ENCODE results near the gene GTF2E1.
"Not testable (repeated sequence)": the region's sequence is repeated elsewhere in the genome, so short reads cannot be mapped to it uniquely, and the experiment has no call there.

GTF2E1 gene

DNA sequence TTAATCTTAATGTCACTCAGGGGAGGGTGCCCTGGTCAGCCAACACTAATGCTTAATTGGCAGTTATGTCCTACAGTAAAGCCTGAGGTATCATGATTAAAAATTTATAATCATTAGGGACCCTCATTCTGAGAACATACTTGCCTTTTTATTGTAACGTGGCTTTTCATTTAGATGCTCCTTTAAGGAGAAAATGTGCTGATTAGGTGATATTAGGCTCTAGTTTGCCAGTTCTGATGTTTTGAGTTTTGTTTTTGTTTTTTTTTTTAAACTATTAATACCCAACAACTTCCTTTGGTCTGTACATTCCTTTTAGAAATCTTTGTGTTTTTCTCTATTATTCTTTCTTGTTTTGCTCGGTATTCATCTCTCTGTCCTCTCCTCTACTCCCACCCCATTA, 10.3 kb downstream of the GTF2E1 start:
- in situ Hi-C loops (cut with MboI; ENCODE audit: low sequenced_read_pairs), result no loop called here

DNA sequence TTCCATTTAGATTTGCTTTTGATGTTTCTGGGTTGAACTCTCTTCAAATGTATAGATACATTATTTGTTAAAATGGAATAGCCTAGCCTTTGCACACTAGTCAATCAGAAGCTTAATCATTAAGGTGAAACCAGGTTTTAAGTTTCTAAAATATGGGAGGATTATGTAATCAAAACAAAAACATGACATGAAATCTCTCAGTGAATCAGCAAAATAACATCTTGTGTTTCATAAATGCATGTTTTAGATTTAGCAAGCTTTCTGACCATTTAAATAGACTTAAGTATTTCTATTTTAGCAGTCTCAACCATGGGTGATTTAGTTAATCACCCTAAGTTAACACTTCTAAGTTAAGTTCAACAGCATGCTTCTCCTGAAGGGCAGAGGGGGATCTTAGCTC, 11.3 kb downstream of the GTF2E1 start:
- in situ Hi-C loops (cut with MboI; ENCODE audit: low sequenced_read_pairs), result no loop called here

DNA sequence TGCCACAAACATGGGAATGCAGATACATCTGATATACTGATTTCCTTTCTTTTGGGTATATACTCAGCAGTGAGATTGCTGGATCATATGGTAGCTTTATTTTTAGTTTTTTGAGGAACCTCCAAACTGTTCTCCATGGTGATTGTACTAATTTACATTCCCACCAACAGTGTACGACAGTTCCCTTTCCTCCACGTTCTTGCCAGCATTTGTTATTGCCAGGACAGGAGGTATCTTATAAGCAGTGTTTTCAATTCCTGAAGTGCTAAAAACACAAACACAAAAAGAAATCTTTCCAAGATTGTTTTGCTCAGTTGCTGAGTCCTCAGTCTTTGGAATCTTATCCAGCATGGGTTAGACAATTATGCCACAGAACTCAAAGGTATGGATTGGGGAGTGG, 13.5 kb downstream of the GTF2E1 start:
- in situ Hi-C loops (cut with MboI; ENCODE audit: low sequenced_read_pairs), result no loop called here

DNA sequence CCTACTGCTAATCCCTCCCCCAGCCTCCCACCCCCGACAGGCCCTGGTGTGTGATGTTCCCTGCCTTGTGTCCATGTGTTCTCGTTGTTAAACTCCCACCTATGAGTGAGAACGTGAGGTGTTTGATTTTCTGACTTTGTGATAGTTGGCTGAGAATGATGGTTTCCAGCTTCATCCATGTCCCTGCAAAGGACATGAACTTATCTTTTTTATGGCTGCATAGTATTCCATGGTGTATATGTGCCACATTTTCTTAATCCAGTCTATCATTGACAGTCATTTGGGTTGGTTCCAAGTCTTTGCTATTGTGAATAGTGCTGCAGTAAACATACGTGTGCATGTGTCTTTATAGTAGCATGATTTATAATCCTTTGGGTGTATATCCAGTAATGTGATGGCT, 16.0 kb downstream of the GTF2E1 start:
- in situ Hi-C loops (cut with MboI; ENCODE audit: low sequenced_read_pairs), result not testable (repeated sequence)

DNA sequence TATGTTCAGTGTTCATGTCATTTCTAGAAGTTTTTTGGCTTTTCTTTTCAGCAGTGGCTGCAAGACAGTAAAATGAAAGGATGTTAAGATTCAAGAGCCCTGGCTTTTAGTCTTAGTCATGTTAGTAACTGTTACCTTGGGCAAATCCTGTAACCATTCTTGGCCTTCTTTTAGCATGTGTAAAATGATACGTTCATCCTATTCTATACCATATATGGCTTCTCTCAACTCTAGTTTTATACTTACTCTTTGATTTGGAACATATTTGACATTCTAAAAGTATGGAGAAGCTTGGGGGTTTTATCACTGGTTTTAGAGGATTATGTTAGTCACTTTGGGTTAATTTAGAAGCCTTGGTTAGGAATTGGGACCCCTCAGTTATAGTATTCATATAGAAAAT, 20.1 kb downstream of the GTF2E1 start:
- in situ Hi-C loops (cut with MboI; ENCODE audit: low sequenced_read_pairs), result no loop called here

DNA sequence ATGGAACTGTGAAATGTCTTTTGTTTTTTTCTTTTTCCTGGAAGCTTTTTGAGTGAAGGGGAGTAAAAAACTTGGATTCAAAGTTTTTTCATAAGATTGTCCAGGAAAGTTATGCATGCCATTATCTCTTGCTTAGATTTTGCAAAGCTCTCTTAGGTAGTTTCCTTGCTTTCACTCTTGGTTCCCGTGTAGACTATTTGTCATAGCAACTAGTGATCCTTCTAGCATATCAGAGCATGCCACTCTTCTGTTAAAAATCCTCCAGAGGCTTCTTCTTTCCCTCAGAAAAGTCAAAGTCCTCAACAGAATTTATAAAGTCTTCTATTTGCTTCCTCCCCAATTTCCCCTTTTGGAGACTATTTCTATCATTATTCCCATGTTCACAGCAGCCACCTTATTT, 21.1 kb downstream of the GTF2E1 start:
- in situ Hi-C loops (cut with MboI; ENCODE audit: low sequenced_read_pairs), result no loop called here

DNA sequence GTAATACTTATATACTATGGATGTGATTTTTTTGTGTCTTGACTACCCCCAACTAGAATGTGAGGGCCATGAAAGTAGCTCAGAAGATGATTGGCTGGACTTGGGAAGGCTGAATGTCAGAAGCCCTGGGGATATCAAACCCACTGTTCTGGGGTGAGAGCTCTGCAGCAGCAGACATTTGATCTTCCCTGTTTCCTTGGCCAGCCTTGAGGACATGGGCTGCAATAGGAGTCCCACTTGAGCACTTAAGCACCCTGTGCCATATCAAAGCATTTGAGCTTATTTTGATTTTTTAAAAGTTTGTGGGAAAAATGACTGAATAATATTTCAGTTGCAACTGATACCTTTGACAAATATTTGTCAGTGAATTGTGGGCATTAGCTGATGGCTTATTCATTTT, 21.7 kb downstream of the GTF2E1 start:
- in situ Hi-C loops (cut with MboI; ENCODE audit: low sequenced_read_pairs), result no loop called here

DNA sequence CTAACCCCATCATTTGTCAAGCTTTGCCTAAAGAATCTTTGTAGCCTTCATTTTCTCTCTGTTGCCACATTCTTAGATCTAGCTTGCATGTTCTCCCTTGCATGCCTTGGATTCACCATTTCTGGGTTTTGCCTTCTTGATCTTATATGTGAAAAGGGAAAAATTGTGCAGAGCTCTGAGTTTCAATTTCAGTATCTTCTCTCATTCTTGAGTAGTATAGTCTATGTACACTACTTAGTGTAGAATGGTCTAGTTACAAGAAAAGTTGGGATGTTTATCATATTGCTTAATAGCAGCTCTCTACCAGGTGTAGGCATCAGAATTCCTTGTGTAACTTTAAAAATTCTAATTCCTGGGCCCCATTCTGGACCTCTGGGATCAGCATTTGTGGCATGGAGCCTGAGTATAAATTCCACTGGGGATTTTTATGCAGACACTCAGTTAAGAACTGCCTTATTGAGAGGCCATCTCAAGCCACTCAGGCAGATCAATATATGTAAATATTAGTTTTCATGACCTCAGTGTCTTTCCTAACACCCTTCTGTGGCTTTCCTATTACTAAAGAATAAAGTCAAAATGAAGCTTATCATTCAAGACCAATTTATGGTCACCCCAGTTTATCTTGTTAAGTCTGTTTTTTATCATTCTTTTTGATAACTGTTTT, 23.4 kb downstream of the GTF2E1 start:
- in situ Hi-C loops (cut with MboI; ENCODE audit: low sequenced_read_pairs), result no loop called here

DNA sequence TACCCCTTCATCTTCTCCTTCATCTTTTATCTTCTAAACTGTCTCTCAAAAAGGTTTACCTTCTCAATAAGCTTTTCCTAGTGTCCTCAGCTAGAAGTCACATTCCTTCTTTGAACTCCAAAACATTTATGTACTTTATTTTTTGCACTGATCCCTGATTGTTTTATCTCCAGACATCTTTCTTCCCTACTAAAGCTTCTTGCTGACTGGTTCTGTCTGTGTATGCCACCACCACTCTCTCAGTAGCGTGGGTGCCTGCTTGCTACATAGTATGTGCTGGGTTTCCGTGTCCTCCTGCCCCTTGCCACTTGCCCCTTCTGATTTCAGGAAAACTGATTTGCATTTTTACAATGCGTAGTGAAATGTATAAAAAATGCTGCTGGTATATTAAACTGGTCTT, 24.0 kb downstream of the GTF2E1 start:
- in situ Hi-C loops (cut with MboI; ENCODE audit: low sequenced_read_pairs), result no loop called here

DNA sequence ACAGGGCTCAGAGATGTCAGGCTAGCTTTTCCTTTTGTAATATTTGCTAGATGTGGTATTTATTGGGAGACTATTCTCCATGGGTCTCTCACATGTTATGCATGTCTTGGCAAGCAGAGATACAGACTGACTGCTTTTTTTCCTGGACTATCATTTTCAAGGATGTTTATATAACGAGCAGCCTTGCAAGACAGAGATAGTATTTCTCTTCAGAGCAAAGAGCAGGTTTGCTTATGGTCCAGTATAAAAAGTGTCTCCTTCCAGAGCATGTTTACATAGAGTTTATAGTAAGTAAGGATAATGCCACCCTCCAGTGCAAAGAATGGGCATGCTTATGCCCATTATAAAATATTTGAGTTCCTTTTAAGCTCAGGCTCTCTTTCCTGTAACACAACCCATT, 24.6 kb downstream of the GTF2E1 start:
- in situ Hi-C loops (cut with MboI; ENCODE audit: low sequenced_read_pairs), result no loop called here

DNA sequence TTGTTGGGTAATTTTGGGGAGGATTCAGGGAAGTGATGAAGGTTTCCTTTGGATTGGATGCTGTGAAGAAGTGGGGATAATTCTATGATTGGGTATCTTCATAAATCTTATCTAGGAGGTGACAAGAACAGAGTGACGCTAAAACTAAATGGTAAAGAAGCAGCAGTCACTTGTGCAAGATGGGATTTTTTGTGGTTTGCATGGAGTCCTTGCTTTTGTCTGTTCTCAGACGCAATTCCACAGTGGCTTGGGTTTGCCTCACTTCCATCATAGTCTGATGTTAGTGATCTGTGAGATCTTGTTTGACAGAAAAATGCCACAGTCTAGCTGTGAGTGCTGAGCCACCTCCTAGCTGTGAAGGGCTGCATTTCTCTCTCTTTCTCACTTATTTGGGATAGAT, 26.9 kb downstream of the GTF2E1 start:
- in situ Hi-C loops (cut with MboI; ENCODE audit: low sequenced_read_pairs), result no loop called here

DNA sequence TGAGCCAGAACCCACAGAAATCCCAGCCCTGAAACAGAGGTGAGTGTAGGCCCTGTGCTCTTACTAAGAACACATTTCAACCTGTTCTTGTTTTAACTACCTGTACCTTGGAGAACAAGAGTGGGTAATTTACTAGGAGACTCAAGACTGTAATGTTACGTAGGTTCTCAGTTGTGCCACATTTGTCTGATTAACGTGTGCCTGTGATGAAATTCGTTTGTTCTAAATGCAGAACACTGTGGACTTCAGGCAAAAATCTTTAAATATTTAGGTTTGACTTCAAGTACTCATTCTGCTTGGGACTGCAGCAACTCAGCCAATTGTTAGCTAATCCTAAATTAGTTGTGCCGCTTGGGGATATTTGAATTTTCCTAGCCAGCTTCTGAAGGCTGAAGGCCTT, 28.3 kb downstream of the GTF2E1 start:
- in situ Hi-C loops (cut with MboI; ENCODE audit: low sequenced_read_pairs), result no loop called here

DNA sequence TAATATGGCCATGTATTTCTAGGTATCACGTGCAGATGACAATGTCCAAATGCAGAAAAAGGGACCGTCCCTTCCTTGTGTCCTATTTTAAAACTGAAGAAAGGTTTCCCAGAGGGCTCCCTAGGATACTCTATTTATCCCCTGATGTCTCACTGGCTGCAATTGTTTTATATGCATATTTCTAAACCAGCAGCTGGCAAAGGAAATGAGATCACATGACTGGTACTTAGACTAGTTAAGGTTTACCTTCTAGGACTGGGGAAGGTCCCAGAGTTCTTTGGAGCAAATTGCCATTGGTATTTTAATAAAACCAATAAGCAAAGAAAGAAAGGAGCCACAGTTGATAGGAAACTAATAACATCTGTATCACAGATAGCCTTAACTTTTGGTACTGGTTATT, 29.5 kb downstream of the GTF2E1 start:
- in situ Hi-C loops (cut with MboI; ENCODE audit: low sequenced_read_pairs), result no loop called here

DNA sequence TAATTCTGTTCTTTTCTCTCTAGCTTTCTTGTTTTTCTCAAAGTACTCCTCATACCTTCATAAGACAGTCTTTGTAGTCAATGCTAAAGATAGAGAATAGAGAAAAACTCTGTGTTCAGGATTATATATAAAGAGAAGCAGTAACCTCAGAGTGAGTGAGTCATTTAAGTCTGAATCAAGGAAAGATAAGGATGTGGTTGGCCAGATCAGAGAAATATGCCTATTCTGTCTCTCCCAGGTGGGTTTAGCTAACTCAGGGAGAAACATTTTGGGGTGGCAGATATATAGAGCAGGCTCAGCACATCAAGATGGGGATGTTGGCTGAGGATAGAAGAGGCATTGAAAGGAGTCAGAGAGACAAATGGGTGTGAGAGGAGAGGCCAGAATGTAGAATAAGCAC, 31.4 kb downstream of the GTF2E1 start:
- in situ Hi-C loops (cut with MboI; ENCODE audit: low sequenced_read_pairs), result no loop called here

DNA sequence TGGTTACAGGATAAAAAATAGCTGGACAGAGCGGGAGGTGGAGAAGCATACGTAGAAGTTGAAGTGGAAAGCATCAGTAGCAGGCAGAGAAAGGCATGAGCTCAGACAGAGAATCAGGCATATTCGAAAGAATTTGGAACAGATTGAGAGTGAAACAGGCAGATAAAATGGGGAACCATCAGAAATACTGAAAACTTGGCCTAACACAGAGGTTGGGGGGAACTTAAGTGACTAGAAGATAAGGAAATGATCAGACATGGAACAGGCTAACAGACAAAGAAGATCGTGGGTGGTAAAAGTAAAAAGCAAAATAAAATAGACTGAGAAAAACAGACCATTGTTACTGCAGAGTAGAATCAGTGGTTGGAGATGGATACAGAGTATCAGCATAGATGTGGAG, 32.9 kb downstream of the GTF2E1 start:
- in situ Hi-C loops (cut with MboI; ENCODE audit: low sequenced_read_pairs), result loop anchor here (25.0 kb wide), 1 partner anchor 538 kb away; no protein-coding TSS in a partner anchor

DNA sequence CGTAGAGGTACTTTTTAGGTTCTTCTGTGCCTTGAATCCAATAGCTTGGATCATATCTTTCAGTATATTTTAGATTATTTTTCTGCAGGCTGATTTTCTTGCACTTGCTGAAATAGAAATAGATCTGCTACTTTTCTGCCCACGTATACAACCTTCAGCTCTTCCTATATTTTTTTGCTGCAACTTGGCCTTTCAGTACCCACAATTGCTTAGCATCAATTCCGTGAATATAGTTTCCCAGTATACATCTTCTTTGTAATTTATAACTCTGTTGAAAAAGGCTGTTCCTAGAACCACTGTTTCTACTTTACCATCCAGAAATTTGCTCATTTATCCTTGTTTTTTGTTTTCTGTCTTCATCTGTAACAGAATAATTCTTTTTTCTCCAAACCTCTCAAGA, 36.2 kb downstream of the GTF2E1 start:
- in situ Hi-C loops (cut with MboI; ENCODE audit: low sequenced_read_pairs), result loop anchor here (25.0 kb wide), 1 partner anchor 541 kb away; no protein-coding TSS in a partner anchor

DNA sequence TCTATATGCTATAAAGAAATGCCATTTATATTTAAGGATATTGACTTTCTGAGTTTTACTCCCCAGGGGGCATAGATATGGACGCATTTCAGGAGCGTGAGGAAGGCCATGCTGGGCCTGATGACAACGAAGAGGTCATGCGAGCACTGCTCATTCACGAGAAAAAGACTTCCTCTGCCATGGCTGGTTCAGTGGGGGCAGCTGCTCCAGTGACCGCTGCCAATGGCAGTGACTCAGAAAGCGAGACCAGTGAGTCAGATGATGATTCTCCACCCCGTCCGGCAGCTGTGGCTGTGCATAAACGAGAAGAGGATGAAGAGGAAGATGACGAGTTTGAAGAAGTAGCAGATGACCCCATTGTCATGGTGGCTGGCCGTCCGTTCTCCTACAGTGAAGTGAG, 38.4 kb downstream of the GTF2E1 start:
- in situ Hi-C loops (cut with MboI; ENCODE audit: low sequenced_read_pairs), result loop anchor here (25.0 kb wide), 1 partner anchor 544 kb away; no protein-coding TSS in a partner anchor

DNA sequence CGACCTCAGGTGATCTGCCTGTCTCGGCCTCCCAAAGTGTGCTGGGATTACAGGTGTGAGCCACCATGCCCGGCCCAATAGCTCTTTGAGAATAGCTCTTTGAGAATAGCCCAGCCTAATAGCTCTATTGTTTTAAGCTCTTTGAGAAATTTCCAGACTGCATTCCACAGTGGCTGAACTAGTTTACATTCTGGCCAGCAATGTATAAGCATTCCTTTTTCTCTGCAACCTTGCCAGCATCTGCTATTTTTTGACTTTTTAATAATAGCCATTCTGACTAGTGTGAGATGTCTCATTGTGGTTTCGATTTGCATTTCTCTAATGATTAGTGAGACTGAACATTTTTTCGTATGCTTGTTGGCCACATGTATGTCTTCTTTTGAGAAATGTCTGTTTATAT, 43.3 kb downstream of the GTF2E1 start:
- in situ Hi-C loops (cut with MboI; ENCODE audit: low sequenced_read_pairs), result loop anchor here (25.0 kb wide), 1 partner anchor 549 kb away; no protein-coding TSS in a partner anchor

DNA sequence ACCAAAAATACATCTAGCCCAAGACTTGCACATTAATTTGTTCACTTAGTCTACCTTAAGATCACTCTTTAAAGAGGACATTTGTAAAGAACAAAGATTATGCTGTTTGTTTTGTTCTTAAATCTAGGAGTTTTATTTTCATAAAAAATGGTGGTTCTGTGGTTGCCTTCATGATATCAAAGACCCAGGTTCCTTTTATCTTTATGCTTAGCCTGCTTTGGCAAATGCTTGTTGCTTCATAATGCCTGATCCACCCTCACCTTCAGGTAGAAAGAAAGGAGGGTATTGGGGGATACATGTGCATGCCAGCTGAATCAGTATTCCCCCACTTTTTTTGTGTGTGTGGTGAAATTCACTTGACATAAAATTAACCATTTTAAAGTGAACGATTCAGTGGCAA, 48.5 kb downstream of the GTF2E1 start:
- in situ Hi-C loops (cut with MboI; ENCODE audit: low sequenced_read_pairs), result loop anchor here (5.0 to 25.0 kb wide), 2 partner anchors 229 to 554 kb away; no protein-coding TSS in a partner anchor

DNA sequence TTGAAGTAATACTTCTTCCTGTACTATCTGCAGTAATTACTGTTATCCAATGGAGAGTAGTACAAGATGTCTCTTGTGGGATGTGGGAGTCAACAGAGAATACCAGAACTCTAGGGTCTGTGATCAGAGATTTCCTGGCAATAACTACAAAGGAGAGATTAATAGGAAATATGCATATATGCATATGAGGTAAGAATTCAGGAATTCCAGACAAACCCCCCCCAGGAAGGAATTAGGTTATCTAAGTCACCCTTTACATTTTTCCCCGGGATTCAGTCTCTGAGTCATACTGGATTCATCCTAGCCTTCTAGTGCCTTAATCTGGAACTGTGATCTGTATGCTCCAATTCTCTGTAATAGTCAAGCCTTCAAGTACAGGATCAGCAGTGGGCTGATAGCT, 49.4 kb downstream of the GTF2E1 start:
- in situ Hi-C loops (cut with MboI; ENCODE audit: low sequenced_read_pairs), result loop anchor here (5.0 to 25.0 kb wide), 2 partner anchors 230 to 555 kb away; no protein-coding TSS in a partner anchor

DNA sequence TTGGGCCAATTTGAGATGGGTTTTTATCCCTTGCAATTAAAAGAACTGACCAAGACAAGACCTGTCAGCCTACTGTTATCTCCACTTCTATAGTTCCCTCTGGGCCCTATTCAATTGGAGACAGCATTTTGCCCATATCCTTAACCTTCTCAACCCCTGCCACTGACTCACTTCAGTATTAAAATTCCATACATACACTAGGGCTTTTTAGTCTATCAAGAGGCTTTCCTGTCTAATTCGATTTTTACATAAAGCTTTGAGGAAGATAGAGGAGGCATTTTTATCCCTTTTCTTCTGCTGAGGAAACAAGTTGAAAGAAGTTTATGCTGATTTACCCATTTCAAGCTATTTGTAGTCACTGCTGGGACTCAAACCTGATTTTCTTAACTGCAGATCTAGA, 51.1 kb downstream of the GTF2E1 start:
- in situ Hi-C loops (cut with MboI; ENCODE audit: low sequenced_read_pairs), result loop anchor here (5.0 to 25.0 kb wide), 2 partner anchors 231 to 556 kb away; no protein-coding TSS in a partner anchor

DNA sequence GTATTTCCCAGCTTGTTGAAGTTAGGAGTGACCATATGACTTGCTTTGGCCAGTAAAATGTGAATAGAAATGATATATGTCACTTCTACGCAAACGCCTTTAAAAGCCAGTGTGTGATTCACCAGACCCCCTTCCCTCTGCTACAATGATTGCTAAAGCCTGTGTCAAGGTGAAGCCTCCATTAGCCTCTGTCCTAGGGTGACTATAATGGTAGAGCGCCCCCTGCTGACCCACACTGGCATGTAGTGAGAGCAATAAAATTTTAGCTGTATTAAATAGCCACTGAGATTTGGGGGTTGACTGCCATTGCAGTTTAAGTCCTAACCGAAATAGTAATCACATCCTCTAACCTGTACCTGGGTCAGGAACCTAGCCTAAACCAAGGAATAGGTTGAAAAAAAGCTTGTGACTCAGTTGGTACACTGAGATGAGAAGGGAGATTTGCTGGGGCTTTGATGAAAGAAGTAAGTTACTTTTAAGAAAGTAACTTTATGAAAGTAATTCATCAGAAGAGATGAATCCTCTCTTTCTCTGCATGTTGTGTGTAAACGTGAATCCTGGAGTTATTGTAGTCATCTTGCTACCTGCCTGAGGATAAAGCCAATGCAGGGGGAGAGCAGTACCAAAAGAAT, 52.6 kb downstream of the GTF2E1 start:
- in situ Hi-C loops (cut with MboI; ENCODE audit: low sequenced_read_pairs), result loop anchor here (25.0 kb wide), 1 partner anchor 558 kb away; no protein-coding TSS in a partner anchor

Data from HL-60/S4 (cell line).